SJSA1 (cell line): Measurements from ENCODE around the gene TULP4. TPM values are rescaled to one million over a fixed set of nuclear protein-coding genes. Genes with fewer than 3 reads are reported as not detected.
A peak's percentile ranks its signal among the peaks of the same experiment; 100 is the strongest.

Experiments used
- DNase-seq, 2 experiments: peaks; one replicate each; pipeline ENCODE4 v3.0.0-alpha.2; 2015 to 2020; ENCODE audit warnings: low spot score in 2 of 2, low read depth in 1 of 2
- H3K27ac ChIP-seq: fragments of 250-450 bp; sonication (Bioruptor Pico); 2 replicates; pipeline ENCODE4 v1.5.1; 2020; ENCODE audit warnings: mild to moderate bottlenecking, moderate library complexity
- H3K27me3 ChIP-seq: fragments of 250-450 bp; sonication (Bioruptor Pico); replicated peaks from 2 replicates; pipeline ENCODE4 v1.5.1; 2020; ENCODE audit warnings: mild to moderate bottlenecking, moderate library complexity
- H3K36me3 ChIP-seq: fragments of 250-450 bp; sonication (Bioruptor Pico); 2 replicates; pipeline ENCODE4 v1.5.1; 2020; ENCODE audit warnings: mild to moderate bottlenecking
- H3K4me1 ChIP-seq: fragments of 250-450 bp; sonication (Bioruptor Pico); replicated peaks from 2 replicates; pipeline ENCODE4 v1.6.1; 2021; ENCODE audit warnings: mild to moderate bottlenecking
- H3K4me3 ChIP-seq: fragments of 250-450 bp; sonication (Bioruptor Pico); 2 replicates; pipeline ENCODE4 v1.5.1; 2020; ENCODE audit warnings: mild to moderate bottlenecking
- H3K9me3 ChIP-seq: fragments of 250-450 bp; sonication (Bioruptor Pico); replicated peaks from 2 replicates; pipeline ENCODE4 v1.5.1; 2020; ENCODE audit warnings: mild to moderate bottlenecking
- total RNA-seq: library from RNA; depleted of rRNA; stranded (reverse); fragments of >200 nt; shearing (Covaris generic); gene quantifications from 2 replicates; pipeline ENCODE4 v1.2.3, GENCODE V29; 2014

Gene TULP4
- total RNA-seq, 1 experiment from 2014 or later, result 70.1 TPM

DNA sequence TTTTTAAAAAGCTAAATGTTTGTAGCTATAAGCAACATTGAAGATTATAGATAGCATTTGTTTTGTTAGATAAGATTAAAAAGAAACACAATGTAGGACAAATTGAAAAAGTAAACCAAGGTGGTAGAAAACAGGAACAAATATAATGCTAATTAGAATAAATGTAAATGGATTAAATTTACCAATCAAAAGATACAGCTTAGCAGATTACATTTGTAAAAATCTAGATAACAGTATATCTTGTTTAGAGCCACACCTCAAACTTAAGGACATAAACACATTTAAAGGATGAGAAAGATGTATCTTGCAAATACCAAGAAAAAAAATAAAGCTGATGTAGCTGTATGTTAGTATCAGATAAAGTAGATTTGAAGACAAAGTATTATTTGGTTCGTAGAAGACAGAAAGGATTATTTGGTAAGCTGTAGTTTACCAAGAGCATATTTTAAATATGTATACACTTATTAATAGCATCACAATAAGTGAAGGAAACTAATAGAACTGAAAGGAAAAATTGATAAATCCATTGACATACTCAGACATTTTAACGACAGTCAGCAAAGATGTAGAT, 107.2 kb downstream of the TULP4 start:
- Histone ChIP-seq H3K4me1 (peaks cover 12% of the 10 kb centered on the region), H3K9me3 (no peaks in the 10 kb centered on the region; the same call in 1 of the 2 replicates), H3K36me3 (peaks cover 20% of the 10 kb centered on the region; the same call in 1 of the 2 replicates), H3K27ac (no peak overlapping the region), H3K4me3 (no peak overlapping the region), H3K27me3 (no peaks in the 10 kb centered on the region)
- no peak for DNase-seq

DNA sequence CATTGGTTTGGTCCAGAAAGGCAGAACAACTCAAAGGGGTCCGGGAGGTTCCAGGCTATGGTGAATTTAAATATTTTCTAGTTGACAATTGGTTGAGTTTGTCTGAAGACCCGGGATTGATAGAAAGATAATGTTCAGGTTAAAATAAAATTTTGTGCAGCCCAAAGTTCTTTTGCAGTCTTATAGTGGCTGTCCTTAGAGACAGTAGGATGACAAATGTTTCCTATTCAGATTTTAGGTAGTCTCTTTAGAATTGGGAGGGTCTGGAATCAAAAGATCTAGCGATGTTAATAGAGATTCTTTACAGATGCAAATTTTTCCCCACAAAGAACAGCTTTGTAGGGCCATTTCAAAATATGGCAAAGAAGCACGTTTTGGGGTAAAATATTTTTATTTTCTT, 109.1 kb downstream of the TULP4 start:
- peaks cover 12% of the 10 kb centered on the region for H3K4me1 ChIP-seq
- H3K9me3 ChIP-seq, result no peaks in the 10 kb centered on the region; the same call in 1 of the 2 replicates
- H3K4me3 ChIP-seq, result no peak overlapping the region
- H3K27me3 ChIP-seq, result no peaks in the 10 kb centered on the region
- H3K36me3 ChIP-seq, result peaks cover 15% of the 10 kb centered on the region; the same call in 1 of the 2 replicates
- DNase-seq, result no peak
- H3K27ac ChIP-seq, result no peak overlapping the region

DNA sequence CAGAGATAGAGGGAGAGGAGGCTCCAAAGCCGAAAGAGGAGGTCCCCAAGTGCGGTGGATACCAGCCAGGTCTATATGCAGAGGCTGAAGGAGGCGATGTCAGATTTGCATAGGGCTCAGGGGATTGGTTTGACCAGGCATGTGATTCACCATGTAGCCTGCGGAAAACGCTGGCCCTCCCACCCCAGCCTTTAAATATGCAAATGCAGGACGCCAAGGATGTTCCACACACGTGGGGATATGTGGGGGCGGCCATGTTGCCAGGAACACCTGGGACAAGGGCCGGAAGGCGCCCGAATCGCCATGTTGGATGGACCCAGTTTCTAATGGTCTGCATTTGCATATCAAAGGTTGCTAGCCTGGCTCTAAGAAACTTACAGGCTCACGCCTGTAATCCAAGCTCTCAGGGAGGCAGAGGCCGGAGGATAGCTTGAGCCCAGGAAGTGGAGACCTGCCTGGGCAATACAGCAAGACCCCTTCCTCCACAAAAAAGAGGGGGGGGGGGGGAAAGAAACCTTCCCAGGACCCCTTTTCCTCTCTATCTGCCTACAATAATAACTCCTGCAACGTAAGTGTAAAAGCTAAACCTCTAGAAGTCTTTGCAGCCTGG, 110.5 kb downstream of the TULP4 start:
- Histone ChIP-seq H3K4me1 (peaks cover under 1% of the 10 kb centered on the region), H3K36me3 (peaks cover 11% of the 10 kb centered on the region; the same call in 1 of the 2 replicates), H3K27me3 (no peaks in the 10 kb centered on the region), H3K27ac (no peak overlapping the region), H3K9me3 (no peaks in the 10 kb centered on the region; the same call in 1 of the 2 replicates), H3K4me3 (no peak overlapping the region)
- no peak for DNase-seq

DNA sequence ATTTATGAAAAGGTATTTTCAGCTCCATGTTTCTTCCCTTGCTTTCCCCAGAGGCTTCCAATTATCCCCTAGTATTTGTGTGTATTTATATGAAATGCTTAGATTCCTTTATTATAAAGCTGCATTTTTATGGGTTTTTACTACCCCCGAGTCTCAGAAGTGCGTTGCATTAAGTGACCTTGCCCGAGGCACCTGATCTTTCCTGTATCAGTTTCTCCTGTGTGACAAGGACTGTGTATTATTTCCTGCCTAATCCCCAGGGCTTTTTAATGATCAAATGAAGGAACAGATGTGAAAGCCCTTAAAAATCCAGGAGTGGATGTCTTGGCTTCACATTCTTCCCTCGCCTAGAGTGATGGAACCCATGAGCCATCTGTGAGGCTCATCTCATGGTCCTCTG, 118.8 kb downstream of the TULP4 start:
- Histone ChIP-seq H3K4me3 (no peak overlapping the region), H3K4me1 (no peaks in the 10 kb centered on the region), H3K9me3 (no peaks in the 10 kb centered on the region), H3K36me3 (0 out of 2 replicates have a peak, but pooled peaks cover 3% of the 10 kb centered on the region), H3K27ac (no peak overlapping the region), H3K27me3 (no peaks in the 10 kb centered on the region)
- no peak for DNase-seq

DNA sequence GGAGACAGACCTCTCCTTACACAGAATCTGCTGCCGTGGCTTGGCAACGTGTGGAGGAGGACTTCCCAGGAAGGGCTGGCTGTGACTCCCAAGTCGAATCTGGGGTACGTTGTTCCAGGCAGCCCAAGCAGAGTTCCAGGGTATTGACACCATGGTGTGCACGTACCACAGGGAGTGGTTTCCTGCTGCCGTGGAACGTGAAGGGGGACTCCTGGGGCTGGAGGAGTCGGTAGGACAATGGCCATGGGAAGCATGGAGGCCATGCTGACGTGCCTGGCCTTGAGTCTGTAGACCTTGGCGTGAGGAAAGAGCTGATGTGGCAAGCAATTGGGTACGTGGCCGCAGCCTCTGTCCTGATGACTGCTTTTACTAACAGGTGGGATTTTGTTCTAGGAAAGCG, 119.3 kb downstream of the TULP4 start:
- no peak for DNase-seq

DNA sequence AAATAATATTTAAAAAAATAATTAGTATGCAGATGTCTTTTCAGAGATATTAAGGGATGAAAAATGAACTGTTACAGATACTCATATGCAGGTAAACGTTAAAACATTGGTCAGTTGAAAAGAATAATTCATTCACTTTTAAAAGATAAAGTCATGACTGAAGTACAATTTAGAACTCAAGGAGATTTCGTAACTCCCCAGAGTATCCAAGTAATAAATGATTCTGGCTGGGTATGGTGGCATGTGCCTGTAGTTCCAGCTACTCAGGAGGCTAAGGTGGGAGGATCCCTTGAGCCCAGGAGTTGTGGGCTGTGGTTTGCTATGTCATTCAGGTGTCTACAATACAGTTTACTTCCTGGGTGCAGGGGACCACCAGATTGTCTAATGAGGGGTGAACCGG, 125.3 kb downstream of the TULP4 start:
- Histone ChIP-seq H3K27ac (no peak overlapping the region), H3K27me3 (no peaks in the 10 kb centered on the region), H3K4me1 (no peaks in the 10 kb centered on the region), H3K36me3 (no peaks in the 10 kb centered on the region), H3K4me3 (no peak overlapping the region), H3K9me3 (no peaks in the 10 kb centered on the region)
- DNase-seq, result peak in 1 of 2 experiments; percentile 8

More for the DNA sequence above, 119.3 kb downstream of the TULP4 start:
- no peaks in the 10 kb centered on the region for H3K4me1 ChIP-seq
- H3K9me3 ChIP-seq, result no peaks in the 10 kb centered on the region
- H3K36me3 ChIP-seq, result 0 out of 2 replicates have a peak, but pooled peaks cover 3% of the 10 kb centered on the region
- no peak overlapping the region for H3K4me3 ChIP-seq
- no peak overlapping the region for H3K27ac ChIP-seq
- no peaks in the 10 kb centered on the region for H3K27me3 ChIP-seq

DNA sequence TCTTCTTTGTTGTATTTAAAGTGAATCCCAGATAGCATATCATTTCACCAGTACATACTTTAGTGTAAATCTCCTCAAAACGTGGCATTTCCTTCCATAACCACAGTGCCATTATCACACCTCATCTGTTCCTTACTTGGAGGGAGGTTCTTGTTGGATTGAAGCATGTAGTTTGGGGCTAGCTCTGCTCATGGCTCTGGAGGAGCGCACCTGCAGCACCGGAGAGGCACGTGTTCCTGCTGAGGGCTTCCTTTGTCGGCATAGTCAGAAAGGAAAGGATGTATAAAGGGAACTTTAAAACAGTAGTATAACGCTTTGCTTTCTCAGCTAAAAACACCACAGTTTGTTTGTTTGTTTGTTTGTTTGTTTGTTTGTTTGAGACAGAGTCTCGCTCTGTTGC, 126.0 kb downstream of the TULP4 start:
- Histone ChIP-seq H3K9me3 (no peaks in the 10 kb centered on the region), H3K36me3 (no peaks in the 10 kb centered on the region), H3K4me1 (no peaks in the 10 kb centered on the region), H3K4me3 (no peak overlapping the region), H3K27ac (no peak overlapping the region), H3K27me3 (no peaks in the 10 kb centered on the region)
- DNase-seq, result no peak

DNA sequence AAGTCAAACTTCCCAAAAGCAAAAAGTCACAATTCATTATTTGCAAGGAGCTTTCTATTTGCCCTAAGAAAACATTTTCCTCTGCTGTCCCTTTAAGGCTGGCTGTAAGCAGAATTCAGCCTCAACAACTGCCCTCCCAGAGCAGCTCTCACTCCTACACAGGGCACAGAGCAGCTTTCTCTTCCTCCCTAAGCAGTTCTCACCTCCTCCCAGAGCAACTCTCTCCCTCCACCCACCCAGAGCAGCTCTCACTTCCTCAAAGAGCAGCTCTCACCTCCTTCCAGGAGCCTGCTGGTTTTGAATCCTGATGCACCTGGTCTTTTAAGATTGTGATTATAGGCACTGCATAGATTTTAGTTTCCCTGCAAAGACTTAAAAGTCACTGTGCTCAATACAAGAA, 127.0 kb downstream of the TULP4 start:
- no peaks in the 10 kb centered on the region for H3K36me3 ChIP-seq
- no peak overlapping the region for H3K4me3 ChIP-seq
- H3K27me3 ChIP-seq, result no peaks in the 10 kb centered on the region
- DNase-seq, result no peak
- H3K4me1 ChIP-seq, result no peaks in the 10 kb centered on the region
- H3K27ac ChIP-seq, result no peak overlapping the region
- no peaks in the 10 kb centered on the region for H3K9me3 ChIP-seq

DNA sequence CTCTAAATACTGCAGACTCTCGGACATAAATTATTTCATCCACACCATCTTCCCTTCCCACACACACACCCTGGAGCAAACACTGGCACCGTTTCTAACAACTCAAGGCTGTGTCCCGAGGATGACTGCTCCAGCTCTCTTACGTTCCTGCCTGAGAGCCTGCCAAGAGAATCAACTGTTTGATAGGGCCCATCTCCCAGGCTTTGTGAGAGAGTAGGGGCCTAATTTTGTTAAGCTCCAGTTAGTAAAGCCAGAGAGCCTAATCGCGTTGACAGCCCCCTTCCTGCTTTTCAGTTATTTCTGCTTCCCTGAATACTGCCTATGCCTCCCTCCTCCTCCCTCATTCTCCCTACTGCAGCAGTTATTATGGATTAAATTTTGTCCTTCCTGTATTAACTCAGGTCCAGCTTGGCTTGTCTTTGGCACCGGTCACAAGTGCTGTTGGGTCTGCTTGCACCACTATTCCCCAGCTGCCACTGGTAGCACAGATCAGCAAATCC, 129.5 kb downstream of the TULP4 start:
- Histone ChIP-seq H3K27me3 (no peaks in the 10 kb centered on the region), H3K4me3 (no peak overlapping the region), H3K9me3 (no peaks in the 10 kb centered on the region), H3K27ac (no peak overlapping the region), H3K4me1 (no peaks in the 10 kb centered on the region), H3K36me3 (no peaks in the 10 kb centered on the region)
- no peak for DNase-seq

DNA sequence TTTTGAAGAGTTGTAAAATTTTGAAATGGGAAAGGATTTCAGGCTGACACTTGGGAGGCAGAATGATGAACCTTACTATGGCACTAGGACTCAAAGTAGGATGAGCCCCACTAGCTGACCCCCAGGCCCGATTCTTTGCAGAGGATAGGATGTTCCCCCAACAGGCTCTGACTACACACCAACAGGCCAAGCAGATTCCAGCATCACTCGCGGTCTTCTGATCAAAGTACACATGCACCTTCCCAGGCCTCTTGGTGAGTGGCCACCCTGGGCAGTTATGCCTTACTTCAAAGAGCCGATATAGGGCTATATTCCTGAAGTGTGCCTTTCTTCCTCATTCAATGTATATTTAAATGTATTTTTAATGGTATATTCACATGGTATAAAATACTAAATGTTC, 130.0 kb downstream of the TULP4 start:
- DNase-seq, result no peak
- no peak overlapping the region for H3K27ac ChIP-seq
- H3K4me1 ChIP-seq, result no peaks in the 10 kb centered on the region
- H3K4me3 ChIP-seq, result no peak overlapping the region
- no peaks in the 10 kb centered on the region for H3K27me3 ChIP-seq
- no peaks in the 10 kb centered on the region for H3K9me3 ChIP-seq
- no peaks in the 10 kb centered on the region for H3K36me3 ChIP-seq

DNA sequence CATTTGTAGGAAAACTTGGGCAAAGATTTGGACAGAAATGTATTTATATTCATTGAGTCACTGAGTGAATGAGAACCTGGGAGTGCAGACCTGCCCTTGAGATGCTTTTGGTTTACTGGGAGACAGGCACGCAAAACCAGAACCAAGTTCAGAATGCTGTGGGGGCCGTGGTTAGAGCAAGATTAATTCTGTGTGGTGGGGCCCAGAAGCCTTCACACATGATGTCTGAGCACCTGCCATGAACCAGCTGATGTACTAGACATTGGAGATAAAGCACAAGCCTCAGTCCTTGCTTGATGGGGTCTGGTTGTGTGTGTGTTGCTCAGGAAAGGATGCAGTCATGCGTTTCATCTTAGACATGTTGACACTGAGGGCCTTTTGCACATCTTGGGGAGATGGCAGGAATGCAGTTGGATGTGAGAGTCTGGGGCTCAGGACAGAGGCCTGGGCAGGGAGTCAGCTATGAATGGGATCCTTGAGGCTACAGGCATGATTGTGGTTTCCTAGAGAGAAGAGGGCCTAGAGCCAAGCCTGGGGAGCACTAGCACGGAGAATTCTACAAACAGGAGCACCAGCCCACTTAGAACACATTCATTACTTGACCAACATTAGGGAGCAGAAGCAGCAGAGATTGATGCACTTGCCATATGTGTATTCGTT, 133.3 kb downstream of the TULP4 start:
- Histone ChIP-seq H3K27me3 (no peaks in the 10 kb centered on the region), H3K9me3 (no peaks in the 10 kb centered on the region), H3K36me3 (no peaks in the 10 kb centered on the region), H3K27ac (no peak overlapping the region), H3K4me3 (no peak overlapping the region), H3K4me1 (no peaks in the 10 kb centered on the region)
- DNase-seq, result no peak

DNA sequence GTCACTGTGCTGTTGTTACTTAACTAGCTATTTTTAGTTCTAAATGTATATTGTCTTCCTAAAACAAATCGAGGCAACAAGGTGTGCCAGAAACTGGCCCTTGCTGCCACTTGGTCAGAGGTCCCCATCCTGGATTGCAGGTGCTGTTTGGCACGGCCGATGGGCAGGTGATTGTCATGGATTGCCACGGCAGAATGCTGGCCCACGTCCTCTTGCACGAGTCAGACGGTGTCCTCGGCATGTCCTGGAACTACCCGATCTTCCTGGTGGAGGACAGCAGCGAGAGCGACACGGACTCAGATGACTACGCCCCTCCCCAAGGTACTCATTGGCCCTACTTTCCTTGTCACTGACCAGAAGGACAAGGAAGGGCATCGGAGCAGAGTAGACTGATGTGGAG, 136.6 kb downstream of the TULP4 start:
- Histone ChIP-seq H3K36me3 (peaks cover 12% of the 10 kb centered on the region), H3K4me3 (no peak overlapping the region), H3K27ac (no peak overlapping the region)

DNA sequence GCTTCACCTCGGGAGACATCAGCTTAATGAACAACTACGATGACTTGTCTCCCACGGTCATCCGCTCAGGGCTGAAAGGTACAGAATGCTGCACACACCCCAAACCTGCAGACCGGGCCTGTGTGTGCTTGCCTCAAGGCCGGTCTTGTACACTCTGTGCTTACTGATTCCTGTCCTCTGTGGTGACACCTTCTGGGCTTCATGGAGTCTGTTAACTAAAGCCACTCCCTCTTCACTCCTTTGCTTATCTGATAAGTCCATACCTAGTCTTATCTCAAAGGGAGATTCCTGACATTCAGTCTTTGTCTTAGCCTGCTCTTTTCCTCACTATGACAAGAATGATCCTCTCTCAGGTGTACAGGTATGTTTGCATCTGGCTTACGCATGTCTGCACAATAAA, 139.9 kb downstream of the TULP4 start:
- Histone ChIP-seq H3K4me1 (peaks cover 15% of the 10 kb centered on the region), H3K4me3 (no peak overlapping the region), H3K27me3 (no peaks in the 10 kb centered on the region), H3K36me3 (peaks cover 12% of the 10 kb centered on the region), H3K27ac (no peak overlapping the region), H3K9me3 (no peaks in the 10 kb centered on the region)
- DNase-seq, result no peak

More for the DNA sequence above, 136.6 kb downstream of the TULP4 start:
- DNase-seq, result no peak
- no peaks in the 10 kb centered on the region for H3K4me1 ChIP-seq
- no peaks in the 10 kb centered on the region for H3K9me3 ChIP-seq
- H3K27me3 ChIP-seq, result no peaks in the 10 kb centered on the region

DNA sequence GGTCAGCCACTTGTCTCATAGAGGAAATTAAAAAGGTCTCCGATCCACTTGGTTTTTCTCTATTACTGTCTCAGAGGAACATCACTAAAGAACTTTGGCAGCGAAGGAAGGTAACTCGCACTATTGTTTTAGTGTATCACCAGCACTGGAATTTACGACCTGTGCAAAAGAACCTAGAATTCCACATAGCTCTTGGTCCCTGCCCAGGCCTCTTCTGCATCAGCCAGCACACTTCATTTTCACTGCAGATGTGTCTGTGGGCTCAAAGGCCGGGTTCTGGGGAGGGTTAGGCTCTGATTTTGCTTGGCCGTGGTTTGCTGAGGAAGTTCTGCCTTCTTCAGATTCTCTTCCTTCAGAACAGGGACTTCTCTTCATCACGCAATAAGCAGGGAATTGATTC, 144.9 kb downstream of the TULP4 start:
- Histone ChIP-seq H3K27ac (no peak overlapping the region), H3K27me3 (no peaks in the 10 kb centered on the region), H3K4me3 (no peak overlapping the region), H3K36me3 (peaks cover 14% of the 10 kb centered on the region), H3K9me3 (no peaks in the 10 kb centered on the region), H3K4me1 (peaks cover 48% of the 10 kb centered on the region)
- no peak for DNase-seq
